AG04450 (cell line): Measurements from ENCODE around the gene INO80B. TPM values are rescaled to one million over a fixed set of nuclear protein-coding genes. Genes with fewer than 3 reads are reported as not detected.
A peak's percentile ranks its signal among the peaks of the same experiment; 100 is the strongest.

Experiments
- CTCF ChIA-PET: fragments of 300-600, 350-600 bp; formaldehyde crosslinking; extraction: SDS; loops from one replicate; lab custom pipeline; 2022; ENCODE audit warnings: antibody characterized with exemption, inconsistent platforms; lab: Charles Lee
- POLR2A ChIA-PET: fragments of 350-600 bp; formaldehyde crosslinking; extraction: SDS; loops from one replicate; lab custom pipeline; 2021; ENCODE audit warnings: antibody characterized with exemption, inconsistent platforms; lab: Yijun Ruan, JAX
- DNase-seq: peaks from one replicate; pipeline ENCODE4 v3.0.0-alpha.2; 2011; ENCODE audit warnings: low read depth, low spot score
- H3K27ac ChIP-seq: one replicate; pipeline ENCODE4 v1.5.1; 2012; ENCODE audit warnings: low read depth, low read length, control low read depth
- H3K27me3 ChIP-seq: one replicate; pipeline ENCODE4 v1.6.0; 2012; ENCODE audit warnings: low read length; ENCODE audit not compliant: control insufficient read depth, insufficient read depth
- H3K4me3 ChIP-seq: 2 replicates; pipeline ENCODE4 v1.5.1; 2011; ENCODE audit warnings: mild to moderate bottlenecking, low read depth, low read length, control low read depth
- H3K9me3 ChIP-seq: 2 replicates; pipeline ENCODE4 v1.5.1; 2012; ENCODE audit warnings: low read length; ENCODE audit not compliant: control insufficient read depth, insufficient read depth
- polyA plus RNA-seq: library from polyadenylated mRNA; depleted of rRNA; stranded (reverse); fragments of >200 nt; gene quantifications from 2 replicates; pipeline ENCODE4 v1.2.3, GENCODE V29; 2011
- TF ChIP-seq, protein P1 (sequence below): IDR thresholded peaks from 2 replicates; pipeline ENCODE4 v1.5.1; 2011; ENCODE audit warnings: low read depth, low read length, control low read depth, inconsistent platforms

INO80B gene
- polyA plus RNA-seq, 1 experiment: 4.8 TPM

DNA sequence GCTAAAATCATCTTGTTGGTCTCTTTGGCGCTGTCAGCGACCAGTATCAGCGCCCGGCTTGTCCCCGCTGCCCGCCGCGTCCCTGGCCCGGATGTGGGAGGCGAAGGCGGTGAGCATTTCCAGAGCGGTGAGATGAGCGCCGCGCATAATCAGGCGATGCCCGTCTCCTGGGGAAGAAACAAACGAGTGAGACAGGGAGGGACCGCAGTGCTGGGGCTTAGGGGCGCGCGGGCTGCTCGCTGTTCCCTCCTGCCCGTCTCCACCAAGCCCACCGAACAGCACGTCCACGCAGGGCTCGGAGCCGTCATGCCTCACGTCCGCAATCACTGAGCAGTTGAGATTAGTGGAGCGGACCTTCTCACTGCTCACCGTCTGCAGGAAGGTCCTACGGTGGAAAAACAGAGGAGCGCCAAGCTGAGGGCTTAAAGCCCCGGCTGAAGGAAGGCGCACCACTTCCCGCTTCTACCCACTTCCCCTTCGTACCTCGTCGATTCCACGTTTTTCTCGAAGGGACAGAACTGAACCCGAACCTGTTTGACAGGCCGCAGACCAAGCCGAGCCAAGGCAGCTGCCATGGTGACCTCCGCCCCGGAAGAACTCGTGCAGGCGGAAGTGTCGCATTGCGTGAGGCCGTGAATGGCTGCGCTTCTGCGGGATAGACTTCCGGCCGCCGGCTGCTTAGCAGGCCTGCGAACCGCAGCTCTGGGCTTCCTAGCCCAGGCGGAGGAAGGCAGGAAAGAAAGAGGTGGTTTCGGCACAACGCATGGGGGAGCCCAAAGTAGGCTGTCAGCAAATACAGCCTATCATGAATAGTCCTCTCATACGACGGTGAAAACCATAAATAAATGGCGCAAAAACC is 17.4 kb downstream of the INO80B start, which contains the start of gene MRPL53:
TSS of gene MRPL53 (minus strand) at position 595 of the 859 bp plus-strand sequence. CDS start at position 575, 20 bp downstream.
- CTCF ChIA-PET: interaction anchor here (0.9 to 1.4 kb wide), 3 partner anchors 11 to 12 kb away, joined by 3 to 6 read pairs (median 5); partner anchors contain the start of genes CCDC142 and TTC31

DNA sequence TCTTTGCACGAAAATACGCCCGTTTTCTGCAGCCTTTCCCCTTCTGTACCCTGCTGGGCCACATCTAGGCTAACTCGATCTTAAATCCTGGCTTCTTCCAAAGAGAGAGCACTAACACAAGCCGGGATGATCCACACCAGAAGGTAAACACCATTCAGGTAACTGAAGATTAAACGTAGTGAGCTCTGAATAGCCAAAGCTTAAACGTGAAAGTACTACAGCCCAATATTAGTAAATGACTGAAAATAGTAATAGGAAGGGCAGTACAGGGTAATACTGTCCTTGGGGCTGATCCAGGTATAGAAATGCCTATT is 18.0 kb downstream of the INO80B start:
- peak overlapping the region; percentile 89 for H3K4me3 ChIP-seq
- H3K27ac ChIP-seq: peak overlapping the region; percentile 89
- CTCF ChIA-PET: interaction anchor here (0.9 to 1.1 kb wide), 2 partner anchors 10 to 13 kb away, joined by 3 to 6 read pairs; partner anchors contain the start of genes CCDC142 and TTC31
- TF ChIP-seq, protein P1, sequence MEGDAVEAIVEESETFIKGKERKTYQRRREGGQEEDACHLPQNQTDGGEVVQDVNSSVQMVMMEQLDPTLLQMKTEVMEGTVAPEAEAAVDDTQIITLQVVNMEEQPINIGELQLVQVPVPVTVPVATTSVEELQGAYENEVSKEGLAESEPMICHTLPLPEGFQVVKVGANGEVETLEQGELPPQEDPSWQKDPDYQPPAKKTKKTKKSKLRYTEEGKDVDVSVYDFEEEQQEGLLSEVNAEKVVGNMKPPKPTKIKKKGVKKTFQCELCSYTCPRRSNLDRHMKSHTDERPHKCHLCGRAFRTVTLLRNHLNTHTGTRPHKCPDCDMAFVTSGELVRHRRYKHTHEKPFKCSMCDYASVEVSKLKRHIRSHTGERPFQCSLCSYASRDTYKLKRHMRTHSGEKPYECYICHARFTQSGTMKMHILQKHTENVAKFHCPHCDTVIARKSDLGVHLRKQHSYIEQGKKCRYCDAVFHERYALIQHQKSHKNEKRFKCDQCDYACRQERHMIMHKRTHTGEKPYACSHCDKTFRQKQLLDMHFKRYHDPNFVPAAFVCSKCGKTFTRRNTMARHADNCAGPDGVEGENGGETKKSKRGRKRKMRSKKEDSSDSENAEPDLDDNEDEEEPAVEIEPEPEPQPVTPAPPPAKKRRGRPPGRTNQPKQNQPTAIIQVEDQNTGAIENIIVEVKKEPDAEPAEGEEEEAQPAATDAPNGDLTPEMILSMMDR: no peak
- H3K27me3 ChIP-seq: no peaks in the 10 kb centered on the region
- DNase-seq: no peak
- H3K9me3 ChIP-seq: no peaks in the 10 kb centered on the region; the same call in 1 of the 2 replicates
- POLR2A ChIA-PET: interaction anchor here (0.8 to 2.9 kb wide), 4 partner anchors 9 to 31 kb away, joined by 3 to 13 read pairs (median 11); partner anchors contain the start of genes CCDC142, INO80B, TTC31 and WBP1

More for the DNA sequence above, 17.4 kb downstream of the INO80B start, which contains the start of gene MRPL53:
- TF ChIP-seq, protein P1: no peak
- no peaks in the 10 kb centered on the region for H3K27me3 ChIP-seq
- H3K9me3 ChIP-seq: no peaks in the 10 kb centered on the region; the same call in 1 of the 2 replicates
- DNase-seq: peak; percentile 83
- POLR2A ChIA-PET: interaction anchor here (0.8 to 2.9 kb wide), 4 partner anchors 10 to 32 kb away, joined by 3 to 13 read pairs (median 11); partner anchors contain the start of genes CCDC142, INO80B, TTC31 and WBP1
- peak within 1 kb of the TSS; percentile 89 for H3K4me3 ChIP-seq
- peak within 1 kb of the TSS; percentile 89 for H3K27ac ChIP-seq

- ChIA-PET POLR2A (interaction anchor here (0.8 kb wide), 1 partner anchor 17 kb away, joined by 3 read pairs; no protein-coding TSS in a partner anchor), CTCF (interaction anchor here (0.6 to 0.9 kb wide), 3 partner anchors 9 to 170 kb away, joined by 3 to 4 read pairs (median 3); no protein-coding TSS in a partner anchor)
- Histone ChIP-seq H3K9me3 (no peaks in the 10 kb centered on the region; the same call in 1 of the 2 replicates), H3K4me3 (no peak overlapping the region), H3K27ac (no peak overlapping the region), H3K27me3 (no peaks in the 10 kb centered on the region)
- no peak for DNase-seq
- TF ChIP-seq, protein P1: no peak
Observed at GRCh38 chr2:74474481-74474880, 19.6 kb downstream of the INO80B start.

DNA sequence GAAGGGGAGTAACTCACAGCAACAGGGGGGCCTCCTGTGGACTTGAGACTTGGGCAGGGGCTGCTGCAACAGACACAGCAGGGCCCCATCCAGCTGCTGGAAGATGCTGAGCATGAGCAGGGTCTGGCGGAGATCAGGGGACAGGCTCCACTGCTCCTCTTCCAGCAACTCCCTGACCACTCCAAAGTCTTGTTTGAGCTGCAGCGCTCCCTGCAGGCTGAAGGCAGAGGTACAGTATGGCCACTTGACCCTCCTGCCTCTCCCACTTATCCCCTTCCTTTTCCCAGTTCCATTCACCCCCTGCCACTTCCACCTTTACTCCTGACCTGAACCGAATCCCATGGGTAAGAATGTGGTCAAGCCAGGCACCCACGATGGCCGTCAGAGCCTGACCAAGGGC is 20.0 kb downstream of the INO80B start:
- CTCF ChIA-PET: interaction anchor here (1.2 kb wide), 1 partner anchor 110 kb away, joined by 3 read pairs; no protein-coding TSS in a partner anchor
- POLR2A ChIA-PET: no interaction called here
- TF ChIP-seq, protein P1: peak; percentile 17; the same call in 1 of the 2 replicates

More for the DNA sequence above, 20.0 kb downstream of the INO80B start:
- no peak for DNase-seq
- no peaks in the 10 kb centered on the region for H3K27me3 ChIP-seq
- H3K9me3 ChIP-seq: no peaks in the 10 kb centered on the region; the same call in 1 of the 2 replicates
- no peak overlapping the region for H3K4me3 ChIP-seq
- no peak overlapping the region for H3K27ac ChIP-seq
